Testis (tissue), 3 donors: ENCODE data around the gene WFDC10A. TPM values are rescaled to one million over a fixed set of nuclear protein-coding genes. Genes with fewer than 3 reads are reported as not detected.
"Not testable (repeated sequence)": the region's sequence is repeated elsewhere in the genome, so short reads cannot be mapped to it uniquely, and the experiment has no call there.

Source experiments
- DNase-seq: peaks from one replicate; pipeline ENCODE4 v3.0.0-alpha.2; 2019
- H3K27ac ChIP-seq, 2 donors: fragments of 200-600 bp; sonication (generic); one replicate each; pipeline ENCODE4 v1.5.1; 2019
- H3K27me3 ChIP-seq: fragments of 200-600 bp; sonication (generic); one replicate; pipeline ENCODE4 v1.5.1; 2019
- H3K36me3 ChIP-seq: fragments of 200-600 bp; sonication (generic); one replicate; pipeline ENCODE4 v1.5.1; 2017; ENCODE audit warnings: low read depth; ENCODE audit errors: missing control alignments
- H3K4me1 ChIP-seq: fragments of 200-600 bp; sonication (generic); one replicate; pipeline ENCODE4 v1.5.1; 2019
- H3K4me3 ChIP-seq, 2 donors: fragments of 200-600 bp; sonication (generic); one replicate each; pipeline ENCODE4 v1.5.1; 2017 to 2019
- H3K9me3 ChIP-seq: fragments of 200-600 bp; sonication (generic); one replicate; pipeline ENCODE4 v1.5.1; 2017
- CTCF ChIP-seq, 3 experiments: fragments of 450-650 bp in 2 of 3; fragments of 200-600 bp in 1 of 3; sonication (generic) in 1 of 3; IDR thresholded peaks; one replicate each; pipeline ENCODE4 v1.5.1; 2016 to 2019; ENCODE audit warnings: antibody characterized with exemption in 3 of 3, mild to moderate bottlenecking in 2 of 3, moderate library complexity in 1 of 3
- POLR2A ChIP-seq: fragments of 450-650 bp; IDR thresholded peaks from one replicate; pipeline ENCODE4 v1.6.1; 2017; ENCODE audit warnings: antibody characterized with exemption, mild to moderate bottlenecking, moderate library complexity
- whole genome bisulfite sequencing, 2 donors: methylation state at CpG; one replicate each; pipeline ENCODE4 v1.1.5; 2018; 5-methylcytosine and 5-hydroxymethylcytosine counted together
- intact Hi-C: fragments of 100-400 bp; cut with DNase I; formaldehyde crosslinking; loops from one replicate; pipeline ENCODE4 v1.15.1; 2023; ENCODE audit warnings: low total_unique reads
- polyA plus RNA-seq: library from polyadenylated mRNA; stranded (reverse); fragments of 350-450 nt; fragmentation: Illumina TruSeq; extraction: RNeasy Lipid Tissue Mini Kit (QIAGEN cat#74804); gene quantifications from one replicate; pipeline ENCODE4 v1.2.3, GENCODE V29; 2014; ENCODE audit warnings: low read depth, low replicate concordance; ENCODE audit not compliant: insufficient read depth
- total RNA-seq, 2 donors: library from RNA; depleted of rRNA; stranded (reverse); fragments of >200 nt; gene quantifications; one replicate each; pipeline ENCODE4 v1.2.3, GENCODE V29; 2016

Gene WFDC10A
- total and polyA plus RNA-seq, 3 donors from 2014 or later: not detected

GRCh38 chr20:45646875-45647274 lies 17.3 kb downstream of the WFDC10A start:
- intact Hi-C loops: no loop called here
- Histone ChIP-seq H3K4me1 (no peaks in the 10 kb centered on the region), H3K27me3 (no peaks in the 10 kb centered on the region), H3K36me3 (no peaks in the 10 kb centered on the region), H3K9me3 (no peaks in the 10 kb centered on the region), H3K4me3 (no peak overlapping the region), H3K27ac (no peak overlapping the region)
- TF ChIP-seq CTCF (IDR thresholded peaks at IDR 0.05) (no peak), POLR2A (no peak)
- no peak for DNase-seq
- WGBS, 2 donors: 34 to 72% methylated on average over 2 to 3 of the region's 3 CpGs

- H3K36me3 ChIP-seq: no peaks in the 10 kb centered on the region
- 76 to 100% methylated on average over 1 of the region's 1 CpG for WGBS, 2 donors
- no peaks in the 10 kb centered on the region for H3K27me3 ChIP-seq
- H3K27ac ChIP-seq: no peak overlapping the region
- H3K9me3 ChIP-seq: no peaks in the 10 kb centered on the region
- H3K4me1 ChIP-seq: no peaks in the 10 kb centered on the region
- DNase-seq: no peak
- intact Hi-C loops: no loop called here
- no peak for TF ChIP-seq POLR2A
- no peak overlapping the region for H3K4me3 ChIP-seq
These were observed 18.0 kb downstream of the WFDC10A start for GRCh38 chr20:45647441-45648050.

GRCh38 chr20:45649312-45649863 lies 19.8 kb downstream of the WFDC10A start:
- 78 to 79% methylated on average over 6 of the region's 6 CpGs for WGBS, 2 donors
- no peaks in the 10 kb centered on the region for H3K27me3 ChIP-seq
- H3K4me1 ChIP-seq: no peaks in the 10 kb centered on the region
- no peaks in the 10 kb centered on the region for H3K36me3 ChIP-seq
- intact Hi-C loops: no loop called here
- no peak overlapping the region for H3K4me3 ChIP-seq
- DNase-seq: no peak
- H3K9me3 ChIP-seq: no peaks in the 10 kb centered on the region
- no peak overlapping the region for H3K27ac ChIP-seq
- TF ChIP-seq CTCF (IDR thresholded peaks at IDR 0.05) (no peak), POLR2A (no peak)

- intact Hi-C loops, H3K27me3 ChIP-seq, H3K36me3 ChIP-seq, H3K4me3 ChIP-seq, DNase-seq, H3K4me1 ChIP-seq, H3K9me3 ChIP-seq, H3K27ac ChIP-seq: not testable (repeated sequence)
- WGBS, 2 donors: 85 to 86% methylated on average over 7 of the region's 7 CpGs
These were observed 22.2 kb downstream of the WFDC10A start for GRCh38 chr20:45651726-45652125.

DNA sequence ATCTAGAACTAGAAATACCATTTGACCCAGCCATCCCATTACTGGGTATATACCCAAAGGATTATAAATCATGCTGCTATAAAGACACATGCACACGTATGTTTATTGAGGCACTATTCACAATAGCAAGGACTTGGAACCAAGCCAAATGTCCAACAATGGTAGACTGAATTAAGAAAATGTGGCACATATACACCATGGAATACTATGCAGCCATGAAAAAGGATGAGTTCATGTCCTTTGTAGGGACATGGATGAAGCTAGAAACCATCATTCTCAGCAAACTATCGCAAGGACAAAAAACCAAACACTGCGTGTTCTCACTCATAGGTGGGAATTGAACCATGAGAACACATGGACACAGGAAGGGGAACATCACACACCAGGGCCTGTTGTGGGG lies 27.5 kb downstream of the WFDC10A start:
- H3K27ac ChIP-seq, DNase-seq, H3K4me3 ChIP-seq, H3K9me3 ChIP-seq, intact Hi-C loops, H3K27me3 ChIP-seq, H3K4me1 ChIP-seq, H3K36me3 ChIP-seq: not testable (repeated sequence)
- WGBS, 2 donors: 78 to 97% methylated on average over 3 of the region's 3 CpGs

- Histone ChIP-seq H3K27me3 (no peaks in the 10 kb centered on the region), H3K36me3 (no peaks in the 10 kb centered on the region), H3K9me3 (no peaks in the 10 kb centered on the region), H3K4me3 (no peak within 1 kb of the TSS), H3K27ac (no peak within 1 kb of the TSS), H3K4me1 (no peaks in the 10 kb centered on the region)
- intact Hi-C loops: no loop called here
- no peak for DNase-seq
- TF ChIP-seq POLR2A: no peak
- TF ChIP-seq CTCF (IDR thresholded peaks at IDR 0.05): no peak
- WGBS, 2 donors: 67 to 85% methylated on average over 1 of the region's 1 CpG
These were observed 40.6 kb downstream of the WFDC10A start, which contains the start of gene WFDC11 for GRCh38 chr20:45670139-45670538. Gene WFDC11 (minus strand): TSS chr20:45670239. CDS start chr20:45650600, 19,639 bp downstream.
